Measurements from ENCODE around the gene SLC22A2.

The SLC22A2 gene

DNA sequence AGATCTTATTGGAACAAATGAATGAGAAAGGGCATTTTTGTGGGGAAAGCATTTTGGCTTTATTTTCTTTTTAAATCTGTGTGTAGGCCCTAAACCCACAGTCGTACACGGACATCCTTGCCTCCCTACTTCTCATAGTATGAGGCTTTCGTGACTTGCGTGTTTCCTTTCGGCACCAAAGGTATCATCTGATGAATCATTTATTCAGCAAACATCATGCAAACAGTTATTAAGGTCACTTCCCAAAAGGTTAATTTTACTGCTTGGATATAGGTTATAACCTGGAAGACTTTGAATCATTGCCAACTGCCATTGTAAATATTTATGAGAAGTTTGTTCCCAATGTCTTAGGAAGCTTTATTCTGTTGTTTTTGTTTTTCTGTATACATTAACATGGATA lies 15.1 kb upstream of the SLC22A2 start:
- DNase-seq (ENCODE audit: low read depth): no peak

DNA sequence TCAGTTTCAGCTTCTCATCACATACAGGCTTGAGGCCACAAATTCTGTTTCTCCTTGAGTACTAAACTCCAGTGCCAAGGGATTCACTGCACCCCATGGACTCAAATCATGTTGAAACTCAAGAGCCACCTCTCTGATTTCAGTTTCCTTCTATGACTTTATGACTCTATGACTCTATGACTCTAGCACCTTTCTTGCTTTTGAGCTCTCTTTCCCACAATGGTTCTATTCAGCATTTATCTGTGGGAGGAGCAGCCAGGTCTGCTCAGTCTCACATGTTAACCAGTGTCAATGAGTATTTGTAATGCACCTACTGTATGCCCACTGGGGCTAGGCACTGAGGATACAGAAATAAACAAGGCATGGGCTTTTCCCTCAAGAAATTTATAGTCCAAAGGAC lies 14.6 kb upstream of the SLC22A2 start:
- no peak for DNase-seq (ENCODE audit: low read depth)

GRCh38 chr6:160272707-160273106 lies 14.1 kb upstream of the SLC22A2 start:
- no peak for DNase-seq (ENCODE audit: low read depth)

DNA sequence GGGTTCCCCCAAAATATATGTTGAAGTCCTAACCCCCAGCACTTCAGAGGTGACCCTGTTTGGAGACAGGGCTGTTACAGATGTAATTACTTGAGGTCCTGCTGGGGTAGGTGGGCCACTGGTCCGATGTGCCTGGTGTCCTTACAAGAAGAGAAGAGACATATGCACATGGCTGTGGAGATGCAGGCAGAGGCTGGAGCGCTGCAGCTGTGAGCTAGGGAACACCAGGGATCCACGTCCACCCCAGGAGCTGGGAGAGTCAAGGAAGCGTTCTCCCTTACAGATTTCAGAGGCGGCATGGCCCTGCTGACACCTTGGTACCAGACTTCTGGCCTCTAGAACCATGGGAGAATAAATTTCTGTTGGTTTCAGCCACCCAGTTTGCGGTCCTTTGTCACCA lies 11.7 kb upstream of the SLC22A2 start:
- no peak for DNase-seq (ENCODE audit: low read depth)

DNA sequence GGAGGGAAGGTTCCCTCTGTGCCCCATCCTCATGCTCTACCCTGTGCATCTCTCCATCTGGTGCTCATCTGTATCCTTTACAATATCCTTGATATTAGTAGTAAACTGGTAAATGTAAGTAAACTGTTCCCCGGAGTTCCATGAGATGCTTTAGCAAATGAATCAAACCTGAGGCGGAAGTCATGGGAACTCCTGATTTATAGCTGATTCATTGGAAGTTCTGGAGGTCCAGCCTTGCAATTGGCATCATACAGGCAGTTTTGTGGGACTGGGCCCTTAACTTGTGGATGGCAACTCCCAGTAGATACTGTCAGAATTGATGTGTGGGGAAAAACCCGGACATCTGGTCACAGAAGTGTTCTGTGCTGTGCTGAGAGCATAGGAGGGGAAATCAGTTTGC lies 11.2 kb upstream of the SLC22A2 start:
- DNase-seq (ENCODE audit: low read depth): no peak

DNA sequence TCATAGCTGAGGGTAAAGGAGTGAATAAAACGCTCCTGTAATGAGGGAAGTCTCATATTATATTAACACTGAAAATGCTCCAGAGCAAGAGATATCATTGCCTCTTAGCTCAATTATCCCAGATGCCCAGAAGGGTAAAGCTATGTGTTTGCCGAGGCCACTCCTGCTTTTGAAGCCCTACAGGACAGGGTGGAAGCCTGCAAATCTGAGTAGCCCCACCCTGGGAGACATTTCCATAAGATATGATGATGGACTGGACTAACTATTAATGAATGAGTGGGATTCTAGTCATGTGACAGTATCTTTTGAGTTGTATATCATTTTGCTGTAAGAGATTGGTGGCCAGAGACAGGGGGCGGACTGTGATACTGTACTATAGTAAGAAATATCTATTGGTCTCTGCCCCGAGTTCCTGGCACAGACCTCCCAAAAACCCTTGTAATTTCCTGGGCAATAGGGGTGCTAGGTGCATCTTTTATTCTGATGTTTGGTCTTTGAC lies 10.5 kb upstream of the SLC22A2 start:
- DNase-seq (ENCODE audit: low read depth): no peak

- DNase-seq (ENCODE audit: low read depth): no peak
These were observed 8.5 kb upstream of the SLC22A2 start for GRCh38 chr6:160267102-160267501.

GRCh38 chr6:160265869-160266476 lies 7.4 kb upstream of the SLC22A2 start:
- DNase-seq (ENCODE audit: low read depth): no peak

- DNase-seq (ENCODE audit: low read depth): no peak
These were observed 5.5 kb upstream of the SLC22A2 start for GRCh38 chr6:160264061-160264612.

- no peak for DNase-seq (ENCODE audit: low read depth)
These were observed 4.7 kb upstream of the SLC22A2 start for GRCh38 chr6:160263196-160263939.

DNA sequence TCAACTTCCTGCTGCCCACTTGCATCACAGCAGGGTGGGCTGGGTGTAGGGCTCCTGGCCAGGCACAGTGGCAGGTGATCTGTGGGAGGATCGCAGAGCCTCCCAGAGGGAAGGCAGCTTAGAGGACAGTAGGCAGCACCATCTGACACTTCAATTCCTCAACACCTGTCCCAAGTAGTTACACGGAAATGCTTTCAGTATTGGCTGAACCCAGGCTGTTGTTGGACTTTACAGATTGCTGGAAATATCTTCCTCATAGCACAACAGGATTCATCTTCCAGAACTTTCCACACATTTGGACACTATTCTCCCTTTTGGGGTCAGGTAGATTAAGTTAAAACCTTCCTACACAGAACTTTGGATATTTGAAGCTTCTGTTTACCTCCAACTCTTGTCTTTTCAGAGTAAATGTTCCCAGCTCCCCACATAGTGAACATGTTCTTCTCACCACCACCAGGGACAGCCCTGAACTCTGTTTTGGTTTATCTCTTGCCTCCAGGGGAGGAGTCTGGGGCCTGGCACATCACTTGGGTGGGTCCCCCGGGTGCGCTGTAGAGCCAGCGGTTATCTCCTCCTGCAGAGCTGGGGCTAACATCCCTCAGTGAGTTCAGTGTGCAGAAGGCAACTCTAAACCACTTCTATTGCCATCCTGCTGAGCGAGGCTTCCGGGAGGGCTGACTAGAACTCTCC lies 3.5 kb upstream of the SLC22A2 start:
- DNase-seq (ENCODE audit: low read depth): no peak

DNA sequence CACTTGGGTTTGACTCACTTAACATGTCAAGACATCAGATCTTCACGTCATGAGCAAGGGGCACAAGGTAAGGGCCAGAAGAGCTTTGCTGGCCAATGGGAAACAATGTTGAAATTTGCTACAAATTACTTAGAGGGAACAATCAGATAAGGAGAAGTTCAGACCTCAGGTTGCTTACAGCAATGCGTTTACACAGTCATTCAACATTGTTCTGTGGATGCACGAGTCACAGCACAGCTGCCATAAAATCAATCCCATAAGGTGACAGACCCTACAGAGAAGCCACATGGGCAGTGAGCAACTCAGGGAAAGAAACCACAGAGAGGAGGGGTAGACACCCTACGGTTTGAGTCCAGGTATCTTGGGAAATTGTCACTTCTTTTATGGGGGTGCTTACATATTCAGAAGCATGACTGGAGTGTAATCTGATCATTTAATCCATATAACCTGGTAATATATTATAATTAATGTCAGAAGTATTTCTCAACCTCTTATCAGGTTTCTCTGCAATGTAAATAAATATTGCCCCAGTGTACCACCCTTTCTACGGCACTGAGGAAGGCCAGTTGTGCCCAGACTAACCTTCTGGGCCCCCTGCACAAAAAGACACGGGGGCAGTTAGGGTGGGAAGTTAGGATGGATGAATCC lies 2.3 kb upstream of the SLC22A2 start:
- no peak for DNase-seq (ENCODE audit: low read depth)

- DNase-seq (ENCODE audit: low read depth): no peak
These were observed 1.7 kb upstream of the SLC22A2 start for GRCh38 chr6:160260367-160260766.

GRCh38 chr6:160259598-160259997 lies 977 bp upstream of the SLC22A2 start:
- DNase-seq (ENCODE audit: low read depth): no peak

DNA sequence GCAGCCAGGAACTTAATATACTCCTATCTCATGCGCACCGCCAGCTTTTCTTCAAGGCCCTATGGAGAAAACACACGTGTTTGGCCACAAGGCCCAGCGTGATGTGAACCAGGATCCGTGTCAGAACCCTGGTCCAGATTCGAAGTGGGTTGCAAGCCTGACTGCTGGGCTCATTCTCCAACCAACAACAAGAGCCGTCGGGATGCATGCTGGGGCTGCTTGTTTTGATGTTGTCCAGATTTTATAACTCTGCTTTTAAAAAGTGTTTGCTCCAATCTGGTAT lies 463 bp upstream of the SLC22A2 start:
- no peak for DNase-seq (ENCODE audit: low read depth)

DNA sequence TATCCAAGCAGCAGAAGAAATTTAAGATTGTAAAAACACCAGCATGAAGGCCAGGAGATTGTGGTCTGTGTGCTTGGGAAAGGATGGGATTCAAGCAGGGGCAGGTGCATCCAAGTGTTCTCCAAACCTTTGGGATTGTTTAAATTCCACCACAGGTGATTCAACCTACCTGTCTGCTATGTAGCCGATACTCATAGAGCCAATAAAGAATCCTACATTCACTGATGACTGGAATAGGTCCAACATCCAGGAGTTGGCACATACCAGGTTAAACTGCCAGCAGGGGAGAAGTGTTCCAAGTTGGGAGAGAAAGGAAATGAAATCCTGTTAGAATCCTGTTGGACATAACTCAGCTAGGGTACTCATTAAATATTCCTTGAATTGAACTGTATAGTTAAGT lies 2.2 kb downstream of the SLC22A2 start:
- DNase-seq (ENCODE audit: low read depth): no peak

DNA sequence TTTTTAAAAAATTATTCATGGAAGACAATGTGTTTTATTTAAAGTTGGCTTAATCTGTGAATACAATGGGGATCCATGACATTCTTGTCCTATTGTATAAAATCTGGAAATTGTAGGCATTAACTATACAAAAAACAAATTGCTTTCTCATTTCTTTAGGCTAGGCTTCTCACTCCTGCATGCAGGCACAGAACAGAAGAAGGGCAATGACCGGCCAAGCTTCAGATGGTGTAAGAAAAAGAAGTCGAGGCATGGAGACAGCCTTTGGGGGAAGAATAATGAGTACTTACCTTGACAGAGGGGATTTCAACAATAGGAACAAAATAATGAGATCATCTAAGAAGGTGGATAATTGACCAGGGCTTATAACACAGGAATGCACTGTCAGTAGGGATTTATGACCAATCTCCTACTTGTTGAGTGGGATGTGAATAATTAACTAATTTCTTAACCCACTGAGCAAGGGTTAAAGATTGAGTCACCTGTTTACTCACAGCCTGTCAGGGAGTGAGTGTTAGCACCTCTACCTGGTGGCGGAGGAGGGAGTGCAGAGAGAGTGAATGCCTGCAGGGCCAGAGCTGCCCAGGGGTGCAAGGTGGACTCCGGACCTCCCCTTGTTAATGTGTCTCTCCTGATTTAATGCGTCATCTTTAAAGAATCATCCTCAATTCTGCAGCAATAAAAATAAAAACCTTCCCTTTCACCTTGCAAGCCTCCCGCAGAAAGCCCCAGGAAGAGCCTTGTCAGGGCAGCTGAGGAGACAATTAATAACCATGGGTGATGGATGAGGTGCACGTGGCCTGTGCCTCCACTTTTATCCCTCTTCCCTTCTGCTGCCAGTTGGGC lies 3.9 kb downstream of the SLC22A2 start:
- DNase-seq (ENCODE audit: low read depth): no peak

GRCh38 chr6:160253714-160254113 lies 4.9 kb downstream of the SLC22A2 start:
- DNase-seq (ENCODE audit: low read depth): no peak

GRCh38 chr6:160253292-160253691 lies 5.3 kb downstream of the SLC22A2 start:
- no peak for DNase-seq (ENCODE audit: low read depth)

GRCh38 chr6:160252073-160252813 lies 6.4 kb downstream of the SLC22A2 start:
- DNase-seq (ENCODE audit: low read depth): no peak

DNA sequence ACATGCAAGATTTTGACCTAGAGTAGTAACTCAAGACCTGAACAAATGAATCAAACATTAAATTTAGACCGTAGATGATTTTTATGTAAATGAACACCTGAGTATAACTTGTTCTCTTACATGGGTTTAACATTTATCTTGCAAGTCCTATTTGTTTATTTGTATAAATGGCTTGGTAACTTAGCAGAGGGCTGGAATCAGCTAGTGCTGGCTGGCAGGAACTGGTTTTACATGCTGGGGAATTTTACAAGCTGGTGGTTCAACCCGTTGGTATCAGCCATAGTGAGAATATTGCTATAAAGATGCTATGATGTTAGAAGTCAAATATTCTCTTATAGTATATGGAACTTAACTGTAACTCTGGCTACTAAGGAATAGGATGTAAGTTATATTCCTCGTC lies 8.9 kb downstream of the SLC22A2 start:
- DNase-seq (ENCODE audit: low read depth): no peak
